CD4-positive, alpha-beta T cell (primary cell): Measurements from ENCODE around the gene STRBP. TPM values are rescaled to one million over a fixed set of nuclear protein-coding genes. Genes with fewer than 3 reads are reported as not detected.

Experiments used
- ATAC-seq: fragments of 200-7000 bp; cut with Tn5 transposase; one replicate; pipeline ENCODE4 v1.10.0; 2022; ENCODE audit warnings: mild to moderate bottlenecking; ENCODE audit not compliant: poor library complexity
- CTCF ChIA-PET: fragments of 350-600 bp; sonication (Branson Sonifier 250); formaldehyde crosslinking; loops from one replicate; lab custom pipeline; 2021; ENCODE audit warnings: antibody characterized with exemption, inconsistent platforms; lab: Charles Lee
- POLR2A ChIA-PET: fragments of 350-600 bp; sonication (Branson Sonifier 250); formaldehyde crosslinking; loops from one replicate; lab custom pipeline; 2021; ENCODE audit warnings: antibody characterized with exemption, inconsistent platforms; lab: Charles Lee
- DNase-seq, 14 experiments: peaks; one replicate each; pipeline ENCODE4 v3.0.0-alpha.2; 2013 to 2020; ENCODE audit warnings: mixed read lengths in 2 of 14
- H3K27ac ChIP-seq, 2 donors: one replicate each; pipeline versions ENCODE4 v1.5.1 to v1.7.0; 2013; ENCODE audit warnings: low read length in 2 of 2, low read depth in 1 of 2, mild to moderate bottlenecking in 1 of 2
- H3K27me3 ChIP-seq, 2 experiments: 1 replicate in 1 of 2; 2 replicates in 1 of 2; pipeline versions ENCODE4 v1.6.1 to v1.7.0; 2013; ENCODE audit warnings: low read length in 2 of 2, control low read depth in 1 of 2, mild to moderate bottlenecking in 1 of 2, moderate library complexity in 1 of 2; ENCODE audit not compliant: insufficient read depth in 2 of 2, control insufficient read depth in 1 of 2
- H3K36me3 ChIP-seq: one replicate; pipeline ENCODE4 v1.6.1; 2013; ENCODE audit warnings: low read length, control low read depth; ENCODE audit not compliant: insufficient read depth
- H3K4me1 ChIP-seq: one replicate; pipeline ENCODE4 v1.6.1; 2013; ENCODE audit warnings: low read length, control low read depth; ENCODE audit not compliant: insufficient read depth
- H3K4me3 ChIP-seq: one replicate; pipeline ENCODE4 v1.5.1; 2013; ENCODE audit warnings: mild to moderate bottlenecking, low read length, moderate library complexity
- H3K9me3 ChIP-seq, 2 experiments: 1 replicate in 1 of 2; 2 replicates in 1 of 2; pipeline versions ENCODE4 v1.6.1 to v1.7.0; 2013; ENCODE audit warnings: low read length in 2 of 2, mild to moderate bottlenecking in 2 of 2, control low read depth in 1 of 2, moderate library complexity in 1 of 2; ENCODE audit not compliant: control insufficient read depth in 1 of 2, insufficient read depth in 1 of 2
- H3K27ac Mint-ChIP-seq: one replicate; pipeline ENCODE4 v1.8.0; 2020; ENCODE audit warnings: mixed read lengths
- H3K27me3 Mint-ChIP-seq: one replicate; pipeline ENCODE4 v1.8.0; 2021; ENCODE audit warnings: mixed read lengths
- H3K36me3 Mint-ChIP-seq: one replicate; pipeline ENCODE4 v1.8.0; 2021; ENCODE audit warnings: low read depth, mixed read lengths
- H3K4me1 Mint-ChIP-seq: one replicate; pipeline ENCODE4 v1.8.0; 2021; ENCODE audit warnings: low read depth, mixed read lengths
- H3K4me3 Mint-ChIP-seq: one replicate; pipeline ENCODE4 v1.8.0; 2020; ENCODE audit warnings: mild to moderate bottlenecking, mixed read lengths
- H3K9me3 Mint-ChIP-seq: one replicate; pipeline ENCODE4 v1.8.0; 2020; ENCODE audit warnings: mixed read lengths
- CTCF ChIP-seq: fragments of 200-600 bp; IDR thresholded peaks from one replicate; pipeline ENCODE4 v1.8.0; 2022; ENCODE audit warnings: antibody characterized with exemption, mild to moderate bottlenecking
- intact Hi-C, 2 experiments: fragments of 100-400 bp; cut with DNase I in 1 of 2; cut with micrococcal nuclease in 1 of 2; formaldehyde crosslinking; loops; one replicate each; pipeline versions ENCODE4 v1.15.1 to v1.9.0; 2023 to 2025; cut with DNase I, micrococcal nuclease
- total RNA-seq, 174 experiments: library from RNA in 2 of 174; stranded (reverse) in 2 of 174; gene quantifications; one replicate each; pipeline ENCODE4 v1.2.3 and lab custom pipeline; 2021 to 2026

STRBP gene
- total RNA-seq, 2 experiments from 2014 or later, result 10.9 to 12.0 TPM

DNA sequence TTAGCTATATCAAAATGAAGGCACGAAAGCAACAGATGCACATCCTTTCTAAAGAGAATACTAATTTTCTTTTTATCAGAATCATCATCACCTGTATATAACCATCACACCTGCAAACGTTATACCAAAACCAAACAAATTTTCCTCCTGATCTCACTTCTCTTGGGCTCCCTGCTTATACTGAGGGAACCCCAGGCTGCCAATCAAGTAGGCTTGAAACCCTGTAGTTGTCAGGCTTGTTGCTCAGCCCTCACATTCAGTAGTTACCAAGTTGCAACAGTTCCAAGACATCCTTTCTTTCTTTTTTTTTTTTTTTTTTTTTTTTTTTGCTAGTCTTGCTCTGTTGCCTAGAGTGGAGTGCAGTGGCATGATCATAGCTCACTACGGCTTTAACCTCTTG lies 12.7 kb downstream of the STRBP start:
- H3K4me1 Mint-ChIP-seq, result peaks cover 58% of the 10 kb centered on the region
- TF ChIP-seq CTCF, result no peak
- POLR2A ChIA-PET, result no interaction called here

DNA sequence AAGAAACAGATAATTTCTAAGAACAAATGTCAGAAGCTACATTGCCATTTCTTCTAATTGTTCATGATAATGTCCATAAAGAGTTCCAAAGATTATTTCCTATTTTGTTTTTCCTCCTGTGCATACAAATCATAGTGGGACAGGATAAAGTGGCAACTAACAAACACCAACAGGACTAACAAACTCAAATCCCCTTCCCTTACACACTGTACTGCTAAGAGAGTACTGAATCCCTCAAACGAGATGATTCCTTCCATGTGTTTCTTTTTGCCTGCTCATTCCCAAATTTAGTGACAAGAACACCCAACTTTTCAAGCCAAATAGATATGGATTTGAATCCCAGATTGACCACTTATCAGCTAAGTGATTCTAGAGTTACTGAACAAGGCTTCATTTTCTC lies 15.2 kb downstream of the STRBP start:
- Histone ChIP-seq H3K36me3 (no peaks in the 10 kb centered on the region), H3K27ac (no peak overlapping the region), H3K9me3 (no peaks in the 10 kb centered on the region), H3K4me3 (no peak overlapping the region), H3K4me1 (no peaks in the 10 kb centered on the region), H3K27me3 (no peaks in the 10 kb centered on the region)
- DNase-seq (no peak), ATAC-seq (no peak)
- POLR2A ChIA-PET, result no interaction called here
- Mint-ChIP-seq H3K27me3 (no peaks in the 10 kb centered on the region), H3K36me3 (no peaks in the 10 kb centered on the region), H3K27ac (no peak overlapping the region), H3K4me3 (no peak overlapping the region), H3K4me1 (peaks cover 40% of the 10 kb centered on the region), H3K9me3 (no peaks in the 10 kb centered on the region)
- intact Hi-C loops, result no loop called here
- CTCF ChIA-PET, result interaction anchor here (1.0 to 1.8 kb wide), 3 partner anchors 16 to 97 kb away, joined by 3 to 5 read pairs (median 3); no protein-coding TSS in a partner anchor
- no peak for TF ChIP-seq CTCF

More for the DNA sequence above, 12.7 kb downstream of the STRBP start:
- Histone ChIP-seq H3K9me3 (no peaks in the 10 kb centered on the region), H3K4me3 (no peak overlapping the region), H3K4me1 (no peaks in the 10 kb centered on the region), H3K27ac (no peak overlapping the region), H3K36me3 (no peaks in the 10 kb centered on the region), H3K27me3 (no peaks in the 10 kb centered on the region)
- no peaks in the 10 kb centered on the region for H3K9me3 Mint-ChIP-seq
- H3K4me3 Mint-ChIP-seq, result no peak overlapping the region
- intact Hi-C loops, result no loop called here
- no peak overlapping the region for H3K27ac Mint-ChIP-seq
- ATAC-seq (no peak), DNase-seq (no peak)
- H3K27me3 Mint-ChIP-seq, result no peaks in the 10 kb centered on the region
- H3K36me3 Mint-ChIP-seq, result no peaks in the 10 kb centered on the region
- CTCF ChIA-PET, result interaction anchor here (0.8 kb wide), 1 partner anchor 26 kb away, joined by 3 read pairs; no protein-coding TSS in a partner anchor

DNA sequence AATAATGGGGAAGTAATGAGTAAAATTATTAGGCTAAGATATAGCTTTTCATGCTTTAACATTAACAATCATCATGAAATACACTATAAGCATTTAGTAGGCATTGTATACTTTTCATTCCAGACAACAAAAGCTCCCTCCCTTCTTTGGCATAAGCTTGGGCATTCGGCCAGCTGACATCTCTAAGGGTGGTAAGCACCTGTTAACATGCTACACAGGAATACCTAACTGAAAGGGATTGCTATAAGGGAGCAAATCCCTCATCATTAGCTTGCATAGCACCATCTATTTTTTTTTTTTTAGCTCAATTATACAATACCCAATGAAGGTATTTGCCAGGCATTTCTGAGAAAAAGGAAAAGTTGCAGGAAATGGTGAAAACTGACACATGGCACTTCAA lies 16.6 kb downstream of the STRBP start:
- Mint-ChIP-seq H3K4me1 (peaks cover 47% of the 10 kb centered on the region), H3K4me3 (no peak overlapping the region), H3K9me3 (no peaks in the 10 kb centered on the region), H3K27ac (no peak overlapping the region), H3K36me3 (no peaks in the 10 kb centered on the region), H3K27me3 (no peaks in the 10 kb centered on the region)
- Histone ChIP-seq H3K9me3 (no peaks in the 10 kb centered on the region), H3K4me1 (no peaks in the 10 kb centered on the region), H3K4me3 (no peak overlapping the region), H3K27ac (no peak overlapping the region), H3K27me3 (no peaks in the 10 kb centered on the region), H3K36me3 (no peaks in the 10 kb centered on the region)
- ChIA-PET CTCF (interaction anchor here (1.7 to 1.8 kb wide), 2 partner anchors 9 to 98 kb away, joined by 5 to 6 read pairs; no protein-coding TSS in a partner anchor), POLR2A (interaction anchor here (0.9 kb wide), 1 partner anchor 11 kb away, joined by 3 read pairs; no protein-coding TSS in a partner anchor)
- DNase-seq (no peak), ATAC-seq (no peak)
- intact Hi-C loops, result no loop called here
- TF ChIP-seq CTCF, result no peak
